ENCODE data around the gene BTBD9.

Gene BTBD9

GRCh38 chr6:38481851-38482250 lies 157.9 kb downstream of the BTBD9 start:
- no peak for DNase-seq (ENCODE audit: low read depth in 2 of 2)

GRCh38 chr6:38481211-38481836 lies 158.4 kb downstream of the BTBD9 start:
- DNase-seq (ENCODE audit: low read depth in 2 of 2): no peak

- no peak for DNase-seq (ENCODE audit: low read depth in 2 of 2)
Measured at GRCh38 chr6:38480036-38480435, 159.7 kb downstream of the BTBD9 start.

- no peak for DNase-seq (ENCODE audit: low read depth in 2 of 2)
Measured at GRCh38 chr6:38479331-38479730, 160.4 kb downstream of the BTBD9 start.

GRCh38 chr6:38477680-38478260 lies 162.0 kb downstream of the BTBD9 start:
- DNase-seq (ENCODE audit: low read depth in 2 of 2): no peak

- DNase-seq (ENCODE audit: low read depth in 2 of 2): no peak
Measured at GRCh38 chr6:38476888-38477287, 162.8 kb downstream of the BTBD9 start.

GRCh38 chr6:38476141-38476540 lies 163.6 kb downstream of the BTBD9 start:
- no peak for DNase-seq (ENCODE audit: low read depth in 2 of 2)

GRCh38 chr6:38470548-38470947 lies 169.2 kb downstream of the BTBD9 start:
- DNase-seq (ENCODE audit: low read depth in 2 of 2): no peak

- DNase-seq (ENCODE audit: low read depth in 2 of 2): no peak
Measured at GRCh38 chr6:38467566-38467965, 172.2 kb downstream of the BTBD9 start.

GRCh38 chr6:38460186-38460585 lies 179.5 kb downstream of the BTBD9 start:
- DNase-seq (ENCODE audit: low read depth in 2 of 2): no peak

- DNase-seq (ENCODE audit: low read depth in 2 of 2): no peak
Measured at GRCh38 chr6:38459291-38459690, 180.4 kb downstream of the BTBD9 start.

- DNase-seq (ENCODE audit: low read depth in 2 of 2): no peak
Measured at GRCh38 chr6:38453861-38454260, 185.9 kb downstream of the BTBD9 start.

- no peak for DNase-seq (ENCODE audit: low read depth in 2 of 2)
Measured at GRCh38 chr6:38452816-38453660, 186.7 kb downstream of the BTBD9 start.

- no peak for DNase-seq (ENCODE audit: low read depth in 2 of 2)
Measured at GRCh38 chr6:38450717-38451116, 189.0 kb downstream of the BTBD9 start.

- DNase-seq (ENCODE audit: low read depth in 2 of 2): no peak
Measured at GRCh38 chr6:38445925-38446324, 193.8 kb downstream of the BTBD9 start.

GRCh38 chr6:38445336-38445735 lies 194.4 kb downstream of the BTBD9 start:
- DNase-seq (ENCODE audit: low read depth in 2 of 2): no peak

- DNase-seq (ENCODE audit: low read depth in 2 of 2): no peak
Measured at GRCh38 chr6:38443352-38444144, 196.2 kb downstream of the BTBD9 start.

GRCh38 chr6:38438097-38438496 lies 201.6 kb downstream of the BTBD9 start:
- DNase-seq (ENCODE audit: low read depth in 2 of 2): no peak

GRCh38 chr6:38436726-38437465 lies 202.8 kb downstream of the BTBD9 start:
- no peak for DNase-seq (ENCODE audit: low read depth in 2 of 2)

- no peak for DNase-seq (ENCODE audit: low read depth in 2 of 2)
Measured at GRCh38 chr6:38435330-38435729, 204.4 kb downstream of the BTBD9 start.

- no peak for DNase-seq (ENCODE audit: low read depth in 2 of 2)
Measured at GRCh38 chr6:38434051-38434450, 205.7 kb downstream of the BTBD9 start.
